Activated CD4-positive, alpha-beta T cell treated with anti-CD3 and anti-CD28 coated beads, Interleukin-2, Interleukin-6, amounts not matched to agents 100 ng/mL and 50 ng/mL, durations not matched to agents 16 hours and 8 hours (primary cell): ENCODE results near the gene COX6B2.
A peak's percentile ranks its signal among the peaks of the same experiment; 100 is the strongest.

Source experiments
- DNase-seq: peaks from one replicate; pipeline ENCODE4 v3.0.0-alpha.2; 2020

The COX6B2 gene

DNA sequence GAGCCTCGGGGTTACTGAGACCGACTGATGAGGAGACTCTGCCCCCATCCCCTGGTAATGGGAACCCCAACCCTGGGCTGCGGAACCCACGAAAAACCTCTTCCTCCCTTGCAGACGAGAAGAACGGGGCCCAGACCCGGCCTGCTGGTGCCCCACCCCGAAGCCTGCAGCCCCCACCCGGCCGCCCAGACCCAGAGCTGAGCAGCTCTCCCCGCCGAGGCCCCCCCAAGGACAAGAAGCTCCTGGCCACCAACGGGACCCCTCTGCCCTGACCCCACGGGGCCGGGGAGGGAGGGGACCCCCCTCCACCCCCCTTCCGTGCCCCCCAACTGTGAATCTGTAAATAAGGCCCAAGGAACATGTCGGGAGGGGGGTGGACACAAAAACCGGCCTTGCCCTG lies 42.7 kb downstream of the COX6B2 start:
- no peak for DNase-seq

DNA sequence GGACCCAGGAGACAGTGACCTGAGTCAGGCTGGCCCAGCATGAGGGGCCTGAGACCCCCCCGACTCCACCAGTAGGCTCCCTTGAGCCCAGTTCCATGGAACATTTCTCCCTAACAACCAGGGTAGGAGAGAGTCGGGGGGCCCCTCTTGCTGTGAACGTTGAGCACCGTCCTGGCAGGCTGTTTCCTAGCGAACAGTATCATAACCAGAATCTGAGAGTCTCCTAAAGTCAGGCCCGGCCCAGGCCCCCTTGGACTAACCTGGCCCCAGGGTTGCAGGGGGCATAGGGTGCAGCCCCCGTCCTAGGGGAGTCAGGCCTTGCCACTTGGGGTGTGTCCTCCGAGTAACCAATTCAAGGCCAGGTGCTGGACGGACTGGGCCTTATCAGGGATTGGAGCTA lies 43.1 kb downstream of the COX6B2 start:
- DNase-seq = no peak

DNA sequence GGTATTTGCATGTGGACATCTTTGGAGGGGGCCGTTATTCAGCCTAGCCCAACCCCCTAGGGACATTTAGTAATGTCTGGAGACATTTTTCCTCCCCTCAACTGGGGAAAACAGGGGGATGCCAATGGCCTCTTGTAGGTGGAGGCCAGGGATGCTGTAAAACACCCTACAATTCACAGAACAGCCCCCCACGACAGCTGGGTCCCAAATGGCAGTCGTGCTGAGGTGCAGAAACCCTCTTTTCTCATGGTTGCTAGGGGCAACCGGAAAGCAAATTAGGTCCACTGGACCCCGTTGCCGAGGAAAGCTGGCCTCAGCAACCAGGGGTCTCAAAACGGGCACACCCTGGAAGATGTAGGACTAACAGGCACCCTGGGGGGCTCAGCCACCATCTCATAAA lies 44.0 kb downstream of the COX6B2 start:
- DNase-seq = no peak

DNA sequence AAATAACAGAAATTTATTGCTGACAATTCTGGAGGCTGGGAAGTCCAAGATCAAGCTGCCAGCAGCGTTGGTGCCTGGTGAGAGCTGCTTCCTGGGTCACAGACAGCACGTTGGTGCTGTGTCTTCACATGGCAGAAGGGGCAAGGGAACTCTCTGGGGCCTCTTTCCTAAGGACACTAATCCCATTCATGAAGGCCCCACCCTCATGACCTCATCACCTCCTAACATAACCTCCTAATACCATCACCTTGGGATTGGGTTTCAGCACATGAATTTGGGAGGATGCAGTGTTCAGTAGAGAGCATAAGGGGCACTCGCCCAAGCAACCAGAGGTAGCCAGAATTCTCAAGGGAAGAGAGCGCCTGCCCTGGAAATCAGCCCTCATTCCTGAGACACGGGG lies 45.1 kb downstream of the COX6B2 start:
- DNase-seq = no peak

DNA sequence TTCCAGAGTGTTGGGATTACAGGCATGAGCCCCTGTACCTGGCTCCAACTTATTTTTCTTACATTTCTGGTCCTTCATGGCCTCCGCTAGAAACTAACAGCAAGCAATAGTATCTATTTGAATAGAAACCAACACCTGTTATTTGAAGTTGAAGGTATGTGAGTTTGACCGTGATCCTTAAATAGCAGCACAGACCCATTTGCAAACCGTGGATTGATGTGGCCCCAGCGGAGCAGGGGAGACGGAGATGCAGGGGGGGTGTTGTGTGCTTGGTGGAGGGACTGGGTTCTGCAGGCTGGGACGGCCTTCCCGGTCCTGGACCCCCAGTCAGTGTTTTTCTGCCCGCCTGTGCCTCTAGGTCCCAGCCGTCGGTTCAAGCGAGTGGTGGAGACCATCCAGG lies 46.2 kb downstream of the COX6B2 start:
- DNase-seq = no peak

DNA sequence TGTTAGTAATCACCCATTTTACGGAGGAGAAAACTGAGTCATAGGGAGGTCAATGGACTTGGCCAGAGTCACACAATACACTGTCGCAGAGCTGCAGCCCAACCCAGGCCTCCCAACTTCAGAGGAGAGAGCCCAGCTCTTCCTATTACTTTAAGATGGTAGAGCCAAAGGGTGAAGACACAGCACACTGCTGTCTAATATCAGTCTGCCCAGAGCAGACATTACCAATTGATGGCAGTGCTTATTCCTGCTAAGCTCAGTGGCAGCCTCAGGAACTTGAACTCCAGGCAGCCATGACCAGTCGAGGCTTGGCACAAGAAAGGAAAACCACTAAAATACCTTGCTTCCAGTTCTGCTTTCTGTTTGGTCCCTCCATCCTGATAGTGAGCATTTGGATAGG lies 47.8 kb downstream of the COX6B2 start:
- no peak for DNase-seq

DNA sequence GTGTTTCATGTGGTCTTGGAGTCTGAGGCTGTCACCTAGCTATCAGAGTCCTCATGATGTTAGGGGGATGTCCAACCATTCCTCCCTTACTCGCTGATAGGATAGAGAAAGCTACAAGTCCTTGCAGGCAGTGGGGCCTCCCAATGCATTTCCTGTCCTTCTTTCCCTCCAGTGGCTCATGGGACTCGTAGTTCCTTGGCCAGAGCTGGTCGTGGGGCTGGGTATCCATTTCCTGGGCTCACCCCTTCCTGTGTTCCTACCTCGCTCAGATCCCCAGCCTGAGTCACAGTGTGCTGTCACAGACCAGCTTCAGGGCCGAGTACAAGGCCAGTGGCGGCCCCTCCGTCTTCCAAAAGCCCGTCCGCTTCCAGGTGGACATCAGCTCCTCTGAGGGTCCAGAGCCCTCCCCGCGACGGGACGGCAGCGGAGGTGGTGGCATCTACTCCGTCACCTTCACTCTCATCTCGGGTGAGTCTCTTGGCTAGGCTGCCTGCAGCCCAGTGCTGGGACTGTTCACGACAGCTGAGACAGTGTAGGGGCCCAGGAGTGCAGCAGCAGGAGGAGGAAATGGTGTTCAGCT lies 48.4 kb downstream of the COX6B2 start:
- no peak for DNase-seq

DNA sequence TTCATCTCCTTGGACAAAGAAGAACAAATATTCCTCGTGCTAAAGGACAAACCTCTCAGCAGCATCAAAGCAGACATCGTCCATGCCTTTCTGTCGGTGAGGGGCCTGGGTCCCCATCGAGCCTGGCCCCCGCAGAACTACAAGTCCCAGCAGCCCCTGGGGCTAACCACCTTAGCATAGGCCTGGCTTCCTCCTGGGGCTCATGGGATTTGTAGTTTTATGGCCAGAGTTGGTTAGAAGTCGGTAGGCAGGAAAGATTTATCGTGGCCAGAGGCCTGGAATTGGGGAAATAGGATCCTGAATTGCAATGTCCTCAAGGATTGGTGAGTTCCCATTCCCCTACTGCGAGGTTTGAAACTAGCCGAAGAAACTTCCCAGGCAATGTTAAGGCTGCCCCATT lies 49.0 kb downstream of the COX6B2 start:
- peak; percentile 72 for DNase-seq

DNA sequence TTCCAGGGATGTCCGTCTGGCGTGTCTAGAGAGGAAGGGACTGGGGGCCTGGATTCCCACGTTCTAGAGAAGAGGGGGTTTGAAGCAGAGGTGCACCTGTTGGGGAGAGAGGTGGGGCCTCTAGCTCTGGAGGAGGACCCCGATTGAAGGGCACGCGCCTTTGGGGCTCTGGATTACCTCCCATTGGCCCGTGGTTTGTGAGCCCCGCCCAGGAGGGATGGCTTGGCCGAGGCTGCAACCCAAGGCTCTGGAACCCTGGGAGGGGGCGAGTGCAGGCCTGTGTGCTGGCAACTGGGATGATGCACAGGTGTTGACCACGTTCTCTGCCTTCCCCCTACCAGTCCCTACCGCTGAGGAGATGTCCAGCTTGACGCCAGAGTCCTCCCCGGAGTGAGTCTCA lies 49.5 kb downstream of the COX6B2 start:
- DNase-seq = no peak

DNA sequence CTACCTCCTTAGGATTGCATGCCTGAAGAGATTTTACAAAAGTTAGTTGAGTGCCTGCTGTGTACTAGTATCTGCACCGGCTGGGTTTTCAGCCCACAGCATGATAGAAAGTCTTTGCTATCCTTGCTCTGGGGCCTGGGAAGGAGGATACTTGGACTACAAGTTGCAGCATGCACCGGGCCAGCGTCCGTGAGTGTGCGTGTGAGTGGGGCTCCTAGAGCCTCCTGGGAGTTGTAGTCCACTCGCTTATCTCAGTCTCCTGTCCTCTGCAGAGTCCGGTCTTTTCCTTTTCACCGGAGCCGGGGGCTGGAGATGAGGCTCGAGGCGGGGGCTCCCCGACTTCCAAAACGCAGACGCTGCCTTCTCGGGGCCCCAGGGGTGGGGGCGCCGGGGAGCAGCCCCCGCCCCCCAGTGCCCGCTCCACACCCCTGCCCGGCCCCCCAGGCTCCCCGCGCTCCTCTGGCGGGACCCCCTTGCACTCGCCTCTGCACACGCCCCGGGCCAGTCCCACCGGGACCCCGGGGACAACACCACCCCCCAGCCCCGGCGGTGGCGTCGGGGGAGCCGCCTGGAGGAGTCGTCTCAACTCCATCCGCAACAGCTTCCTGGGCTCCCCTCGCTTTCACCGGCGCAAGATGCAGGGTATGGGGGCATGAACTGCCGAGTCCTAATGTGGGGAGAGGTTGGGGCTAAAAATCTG lies 50.1 kb downstream of the COX6B2 start:
- DNase-seq = peak; percentile 55

DNA sequence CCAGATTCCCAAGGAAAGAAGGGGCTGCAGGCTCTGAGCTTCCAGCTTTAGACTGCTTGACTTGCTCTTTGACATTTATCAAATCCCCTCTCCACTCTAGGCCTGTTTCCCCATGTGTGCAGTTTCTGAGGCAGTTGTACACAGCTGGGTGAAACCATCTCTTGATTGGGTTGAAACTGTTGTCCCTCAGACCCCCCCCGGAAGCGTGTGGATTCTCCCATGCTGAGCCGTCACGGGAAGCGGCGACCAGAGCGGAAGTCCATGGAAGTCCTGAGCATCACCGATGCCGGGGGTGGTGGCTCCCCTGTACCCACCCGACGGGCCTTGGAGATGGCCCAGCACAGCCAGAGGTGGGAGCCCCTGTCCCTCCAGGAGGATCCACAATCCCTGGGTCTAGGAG lies 51.0 kb downstream of the COX6B2 start:
- no peak for DNase-seq

DNA sequence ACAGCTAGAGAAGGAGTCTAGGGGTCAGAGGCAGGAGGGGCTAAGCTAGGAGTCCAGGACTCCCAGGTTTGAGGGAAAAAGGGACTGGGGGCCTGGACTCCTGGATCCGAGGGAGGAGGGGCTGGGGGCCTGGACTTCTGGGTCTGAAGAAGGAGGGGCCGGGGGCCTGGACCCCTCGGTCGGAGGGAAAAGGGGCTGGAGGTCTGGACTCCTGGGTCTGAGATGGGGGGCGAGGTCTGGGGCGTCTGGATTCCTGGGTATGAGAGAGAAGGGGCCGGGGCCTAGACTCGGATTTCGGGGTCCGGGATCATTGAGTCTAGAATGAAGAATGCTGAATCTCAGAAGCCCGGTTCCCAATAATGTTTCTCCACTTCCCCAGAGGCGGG lies 52.2 kb downstream of the COX6B2 start:
- no peak for DNase-seq

DNA sequence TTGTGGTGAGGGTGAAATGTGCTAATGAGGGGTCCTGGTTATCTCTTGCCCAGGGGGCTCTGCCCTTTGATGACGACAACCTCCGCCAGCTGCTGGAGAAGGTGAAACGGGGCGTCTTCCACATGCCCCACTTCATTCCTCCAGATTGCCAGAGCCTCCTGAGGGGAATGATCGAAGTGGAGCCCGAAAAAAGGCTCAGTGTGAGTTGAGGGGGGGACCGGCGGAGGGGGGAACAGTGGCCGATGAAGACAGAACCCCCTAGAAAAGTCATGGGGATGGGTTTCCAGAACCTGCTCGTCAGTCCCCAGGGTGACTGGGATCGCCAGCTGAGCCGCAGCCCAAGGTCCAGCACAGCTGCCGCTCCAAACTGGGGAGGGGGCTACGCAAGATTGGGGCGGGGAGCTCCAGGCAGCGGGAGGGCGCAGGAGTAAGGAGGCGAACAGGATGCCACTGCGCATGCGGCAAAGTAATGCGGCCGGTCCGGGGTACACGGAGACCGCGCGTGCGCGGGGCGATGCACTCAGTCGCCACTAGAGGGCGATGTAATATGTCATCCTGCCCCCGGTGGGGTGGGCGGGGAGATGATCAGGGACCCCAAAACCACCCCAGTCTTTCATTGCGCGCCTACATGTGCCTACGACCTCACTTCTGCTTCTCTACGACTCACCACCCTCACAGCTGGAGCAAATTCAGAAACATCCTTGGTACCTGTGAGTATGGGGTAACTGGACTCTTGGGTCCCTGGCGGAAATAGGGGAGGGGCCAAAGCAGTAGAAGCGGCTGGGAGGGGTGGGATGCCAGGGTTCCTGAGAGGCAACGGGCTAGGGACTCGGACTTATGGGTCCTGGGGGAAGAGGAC lies 52.8 kb downstream of the COX6B2 start:
- peak; percentile 96 for DNase-seq

DNA sequence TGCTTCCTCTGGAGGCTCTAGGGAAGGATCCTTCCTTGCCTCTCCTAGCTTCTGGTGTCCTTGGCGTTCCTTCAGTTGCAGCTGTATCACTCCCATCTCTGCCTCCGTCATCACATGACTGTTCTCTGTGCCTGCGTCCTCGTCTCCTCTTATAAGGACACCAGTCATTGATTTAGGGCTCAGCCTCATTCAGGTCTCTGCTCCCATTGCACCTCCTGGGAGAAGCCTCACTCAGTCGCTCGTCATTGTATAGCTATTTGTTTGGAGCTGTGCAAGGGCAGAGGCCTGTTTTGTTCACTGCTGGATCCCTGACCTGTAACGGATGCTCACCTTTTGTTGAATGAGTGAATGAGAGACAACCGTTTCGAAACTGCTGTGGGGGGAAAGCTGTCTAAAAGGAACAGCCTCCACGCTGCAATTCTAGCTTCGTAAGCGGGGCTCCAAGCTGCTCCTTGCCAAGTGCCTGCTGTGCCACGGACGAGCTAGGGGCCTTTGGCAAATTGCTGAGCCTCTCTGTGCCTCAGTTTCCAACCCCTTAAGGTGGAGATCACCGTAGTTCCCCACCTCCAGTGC lies 53.5 kb downstream of the COX6B2 start:
- DNase-seq = no peak

DNA sequence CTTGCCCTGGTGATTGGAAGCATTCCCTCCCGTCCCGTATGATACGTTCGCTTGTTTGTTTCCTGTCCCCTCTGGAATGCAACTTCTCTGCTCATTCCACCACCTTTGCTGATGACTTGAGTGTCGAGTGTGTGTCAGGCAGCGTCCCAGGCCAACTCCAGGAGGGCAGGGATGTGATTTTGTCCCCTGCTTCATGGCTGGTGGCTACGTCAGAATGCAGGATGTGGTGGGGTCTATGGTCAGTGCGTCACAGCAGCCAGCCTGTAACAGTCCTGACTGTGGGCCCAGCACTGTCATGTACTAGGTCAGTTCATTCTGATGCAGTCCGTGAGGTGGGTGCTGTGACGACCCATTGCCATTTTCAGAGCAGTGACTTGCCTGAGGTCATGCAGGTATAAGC lies 54.5 kb downstream of the COX6B2 start:
- DNase-seq = no peak
